Esophagus (tissue), 2 donors: ENCODE results near the gene PEAR1. TPM values are rescaled to one million over a fixed set of nuclear protein-coding genes. Genes with fewer than 3 reads are reported as not detected.

Experiments used
- H3K27ac ChIP-seq, 2 donors: one replicate each; pipeline ENCODE4 v1.5.1; 2013; ENCODE audit warnings: low read depth in 2 of 2, mild to moderate bottlenecking in 2 of 2, inconsistent platforms in 1 of 2, low read length in 1 of 2, moderate library complexity in 1 of 2
- H3K27me3 ChIP-seq, 2 donors: one replicate each; pipeline ENCODE4 v1.6.1; 2013; ENCODE audit warnings: low read length in 2 of 2, control low read depth in 1 of 2, mild to moderate bottlenecking in 1 of 2; ENCODE audit not compliant: insufficient read depth in 2 of 2, control insufficient read depth in 1 of 2
- H3K36me3 ChIP-seq, 2 donors: one replicate each; pipeline ENCODE4 v1.6.1; 2013; ENCODE audit warnings: low read length in 1 of 2; ENCODE audit not compliant: control insufficient read depth in 2 of 2, insufficient read depth in 2 of 2
- H3K4me1 ChIP-seq, 2 donors: one replicate each; pipeline ENCODE4 v1.6.1; 2013; ENCODE audit warnings: low read length in 1 of 2; ENCODE audit not compliant: control insufficient read depth in 2 of 2, insufficient read depth in 2 of 2
- H3K4me3 ChIP-seq, 2 donors: one replicate each; pipeline ENCODE4 v1.5.1; 2013; ENCODE audit warnings: low read length in 2 of 2, mild to moderate bottlenecking in 2 of 2, low read depth in 1 of 2, moderate library complexity in 1 of 2
- H3K9me3 ChIP-seq, 2 donors: one replicate each; pipeline ENCODE4 v1.6.1; 2013; ENCODE audit warnings: mild to moderate bottlenecking in 2 of 2, low read depth in 1 of 2, low read length in 1 of 2, moderate library complexity in 1 of 2; ENCODE audit not compliant: control insufficient read depth in 2 of 2, insufficient read depth in 1 of 2
- WGBS, 2 donors: extraction: QIAGEN DNeasy Blood & Tissue Kit; methylation state at CpG; one replicate each; pipeline ENCODE4 v1.1.7; 2013; 5-methylcytosine and 5-hydroxymethylcytosine counted together
- polyA plus RNA-seq, 2 donors: library from polyadenylated mRNA; stranded (reverse); fragments of 200-250 nt; gene quantifications; one replicate each; pipeline ENCODE4 v1.2.3, GENCODE V29; 2013
- donor health status: healthy with polysubstance abuse.
- donor health status: Bipolar disorder and iron deficiency.

PEAR1 gene
- polyA plus RNA-seq, 2 donors: 1.5 to 1.7 TPM

DNA sequence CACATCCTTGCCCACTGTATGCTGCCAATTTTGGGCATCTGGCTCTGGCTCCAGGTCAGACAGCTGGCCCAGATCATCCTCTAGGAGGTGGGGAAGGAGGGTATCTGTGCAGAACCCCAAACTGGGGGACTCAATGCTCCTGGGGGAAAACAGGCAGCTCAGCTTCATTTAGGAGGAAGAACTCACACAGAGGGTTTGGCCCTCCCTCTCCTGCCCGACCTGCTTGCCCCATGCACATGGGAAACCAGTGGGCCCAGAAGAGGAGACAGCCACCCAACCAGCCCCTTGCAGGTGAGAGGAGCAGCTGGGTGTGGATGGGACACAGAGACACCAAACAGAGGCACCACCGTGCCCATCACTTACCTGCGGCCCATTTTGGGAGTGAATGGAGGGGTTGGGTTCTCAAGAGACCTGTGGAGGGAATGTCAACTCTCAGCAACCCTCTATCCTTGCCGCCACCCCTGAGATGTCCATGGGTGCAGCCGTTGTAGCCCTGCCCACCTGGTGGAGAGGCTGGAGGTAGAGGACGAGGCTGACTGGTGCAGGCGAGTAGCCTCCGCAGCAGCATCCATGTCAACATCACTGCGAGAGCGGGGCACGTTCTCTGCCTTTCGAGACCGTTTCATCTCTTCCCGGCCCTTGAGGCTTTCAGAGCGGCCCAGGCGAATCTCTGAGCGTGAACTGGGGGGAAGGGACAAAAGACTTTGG is 54.5 kb downstream of the PEAR1 start:
- no peak overlapping the region for H3K27ac ChIP-seq
- peaks cover 11 to 56% of the 10 kb centered on the region in 2 donors for H3K36me3 ChIP-seq
- H3K4me1 ChIP-seq: peaks cover 0 to 4% of the 10 kb centered on the region in 2 donors
- 95 to 96% methylated on average over 17 of the region's 17 CpGs for WGBS, 2 donors
- no peaks in the 10 kb centered on the region for H3K27me3 ChIP-seq
- no peaks in the 10 kb centered on the region for H3K9me3 ChIP-seq
- H3K4me3 ChIP-seq: no peak overlapping the region

DNA sequence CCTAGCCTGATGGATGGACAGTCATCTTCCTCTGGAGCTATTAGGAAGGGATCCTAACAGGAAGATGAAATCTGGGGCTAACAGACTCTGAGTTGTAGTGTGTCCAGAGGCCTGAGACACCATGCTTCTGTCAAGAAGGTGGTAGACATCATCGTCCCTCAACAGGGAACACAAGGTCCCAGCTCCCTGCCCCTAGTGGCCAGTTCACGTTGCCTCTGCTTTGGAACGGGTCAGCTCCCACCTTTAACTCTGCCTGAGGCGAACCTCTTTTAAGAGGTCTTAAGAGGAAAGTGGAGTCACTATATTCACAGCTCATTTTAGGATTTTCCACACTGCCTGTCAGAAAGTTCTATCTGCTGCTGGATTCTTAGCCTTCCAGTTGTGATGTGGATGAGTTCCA is 55.2 kb downstream of the PEAR1 start:
- H3K27ac ChIP-seq: no peak overlapping the region
- H3K36me3 ChIP-seq: peaks cover 11 to 52% of the 10 kb centered on the region in 2 donors
- 75 to 81% methylated on average over 4 of the region's 4 CpGs for WGBS, 2 donors

DNA sequence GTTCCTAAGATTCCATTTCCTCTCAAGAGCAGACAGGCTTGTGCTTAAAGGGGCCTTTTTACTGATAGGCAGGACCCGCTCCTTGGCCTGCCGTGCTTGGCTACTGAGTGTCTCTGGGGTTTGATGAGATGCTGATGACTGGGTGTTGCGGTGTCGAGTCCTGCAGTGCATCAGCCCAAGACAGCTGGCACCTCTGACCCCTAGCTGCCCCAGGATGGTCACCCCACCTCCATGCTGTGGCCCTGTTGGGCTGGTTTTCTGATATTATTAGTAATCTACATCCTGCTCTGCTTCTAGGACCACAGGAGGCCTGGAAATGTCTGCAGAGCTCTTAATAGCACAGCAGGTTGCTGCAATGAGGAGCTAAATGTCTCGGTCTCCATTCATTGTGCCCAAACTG is 55.6 kb downstream of the PEAR1 start:
- no peak overlapping the region for H3K4me3 ChIP-seq
- H3K36me3 ChIP-seq: peaks cover 11 to 48% of the 10 kb centered on the region in 2 donors
- no peaks in the 10 kb centered on the region for H3K9me3 ChIP-seq
- 96 to 97% methylated on average over 5 of the region's 5 CpGs for WGBS, 2 donors
- no peaks in the 10 kb centered on the region for H3K27me3 ChIP-seq
- H3K27ac ChIP-seq: no peak overlapping the region
- peaks cover 0 to 4% of the 10 kb centered on the region in 2 donors for H3K4me1 ChIP-seq

More for the DNA sequence above, 55.2 kb downstream of the PEAR1 start:
- Histone ChIP-seq H3K4me1 (peaks cover 0 to 4% of the 10 kb centered on the region in 2 donors), H3K9me3 (no peaks in the 10 kb centered on the region), H3K27me3 (no peaks in the 10 kb centered on the region), H3K4me3 (no peak overlapping the region)

DNA sequence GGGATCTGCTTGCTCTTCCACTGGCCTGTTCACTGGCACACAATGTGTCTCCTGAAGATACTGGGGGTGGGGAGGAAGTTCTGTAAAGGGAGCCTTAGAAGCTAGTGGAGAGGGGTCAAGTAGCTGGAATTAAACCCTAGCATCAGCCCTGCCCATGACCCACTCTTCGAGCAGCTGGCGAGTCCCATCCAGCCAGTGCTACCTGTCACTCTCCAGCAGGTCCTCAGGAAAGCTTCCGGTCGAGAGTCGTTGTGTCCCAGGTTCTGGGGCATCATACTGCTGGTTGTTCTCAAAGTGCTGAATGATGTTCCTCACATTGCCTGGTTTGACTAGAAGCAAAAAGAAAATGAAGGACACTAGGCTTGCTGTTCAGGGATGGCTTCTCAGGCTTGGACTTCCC is 57.9 kb downstream of the PEAR1 start:
- 93 to 97% methylated on average over 5 of the region's 5 CpGs for WGBS, 2 donors
- no peaks in the 10 kb centered on the region for H3K27me3 ChIP-seq
- H3K27ac ChIP-seq: no peak overlapping the region
- H3K4me3 ChIP-seq: no peak overlapping the region
- H3K4me1 ChIP-seq: peaks cover 0 to 2% of the 10 kb centered on the region in 2 donors
- H3K36me3 ChIP-seq: peaks cover 12 to 39% of the 10 kb centered on the region in 2 donors
- H3K9me3 ChIP-seq: no peaks in the 10 kb centered on the region

DNA sequence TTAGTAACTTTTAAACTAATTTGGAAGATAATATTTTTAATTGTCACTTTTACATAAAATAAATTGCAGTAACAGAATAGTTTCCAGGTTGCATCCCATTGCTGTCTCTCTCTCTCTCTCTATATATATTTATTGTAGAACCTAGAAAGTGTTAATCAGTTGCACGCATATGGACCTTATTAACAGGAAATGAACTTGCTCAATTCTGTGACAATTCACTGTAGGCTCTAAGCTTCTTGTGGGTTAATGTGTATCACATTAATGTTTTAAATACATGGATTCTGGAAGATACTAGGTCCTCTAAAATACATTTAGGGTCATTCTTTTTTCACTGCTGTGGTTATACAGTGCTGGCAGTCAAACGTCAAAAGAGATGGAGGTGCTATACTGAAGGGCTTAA is 60.1 kb downstream of the PEAR1 start:
- WGBS, 2 donors: 87% methylated on average over 2 of the region's 2 CpGs
- Histone ChIP-seq H3K27me3 (no peaks in the 10 kb centered on the region), H3K4me1 (no peaks in the 10 kb centered on the region), H3K36me3 (peaks cover 9 to 38% of the 10 kb centered on the region in 2 donors), H3K9me3 (no peaks in the 10 kb centered on the region), H3K4me3 (no peak overlapping the region), H3K27ac (no peak overlapping the region)

DNA sequence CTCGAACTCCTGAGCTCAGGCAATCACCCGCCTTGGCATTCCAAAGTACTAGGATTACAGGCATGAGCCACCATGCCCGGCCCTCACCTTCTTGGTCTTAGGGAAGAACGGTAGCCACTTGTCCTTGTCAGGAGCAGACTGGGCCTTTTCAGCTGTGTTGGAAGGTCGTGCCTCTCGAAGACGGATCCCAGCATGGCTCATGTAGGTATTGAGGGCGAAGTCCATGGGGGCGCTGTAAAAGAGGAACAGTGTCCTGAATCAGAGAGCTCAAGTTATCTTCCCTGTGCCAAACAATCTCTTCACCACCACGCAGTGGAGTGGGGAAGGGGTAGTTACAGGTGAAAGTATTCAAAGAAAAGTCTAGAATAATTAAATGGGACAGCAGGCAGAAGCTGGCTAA is 62.8 kb downstream of the PEAR1 start:
- no peak overlapping the region for H3K27ac ChIP-seq
- H3K9me3 ChIP-seq: no peaks in the 10 kb centered on the region
- 91 to 92% methylated on average over 10 of the region's 10 CpGs for WGBS, 2 donors
- H3K27me3 ChIP-seq: no peaks in the 10 kb centered on the region
- no peaks in the 10 kb centered on the region for H3K4me1 ChIP-seq
- H3K36me3 ChIP-seq: peaks cover 23 to 42% of the 10 kb centered on the region in 2 donors
- H3K4me3 ChIP-seq: no peak overlapping the region

DNA sequence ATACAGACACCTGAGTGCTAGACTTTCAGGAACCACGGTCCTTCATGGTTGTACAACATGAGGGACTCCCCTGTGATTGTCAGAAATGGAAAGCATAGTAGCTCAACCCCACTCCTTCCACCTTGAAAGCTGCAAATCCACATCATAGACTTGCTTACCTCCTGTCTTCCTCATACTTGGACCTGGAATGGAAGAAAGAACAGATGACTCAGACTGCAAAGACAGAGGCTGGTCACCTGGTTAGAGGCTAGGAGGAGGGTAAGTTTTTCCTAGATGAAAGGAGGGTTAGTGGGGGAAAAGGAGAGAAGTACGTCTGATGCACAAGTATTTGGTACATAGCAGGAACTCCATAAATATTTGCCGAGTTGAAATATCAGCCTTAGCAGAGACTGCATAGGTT is 64.1 kb downstream of the PEAR1 start:
- WGBS, 2 donors: 90 to 96% methylated on average over 3 of the region's 3 CpGs
- H3K27ac ChIP-seq: no peak overlapping the region
- no peaks in the 10 kb centered on the region for H3K9me3 ChIP-seq
- H3K36me3 ChIP-seq: peaks cover 23 to 39% of the 10 kb centered on the region in 2 donors
- no peaks in the 10 kb centered on the region for H3K4me1 ChIP-seq
- H3K27me3 ChIP-seq: no peaks in the 10 kb centered on the region
- H3K4me3 ChIP-seq: no peak overlapping the region

DNA sequence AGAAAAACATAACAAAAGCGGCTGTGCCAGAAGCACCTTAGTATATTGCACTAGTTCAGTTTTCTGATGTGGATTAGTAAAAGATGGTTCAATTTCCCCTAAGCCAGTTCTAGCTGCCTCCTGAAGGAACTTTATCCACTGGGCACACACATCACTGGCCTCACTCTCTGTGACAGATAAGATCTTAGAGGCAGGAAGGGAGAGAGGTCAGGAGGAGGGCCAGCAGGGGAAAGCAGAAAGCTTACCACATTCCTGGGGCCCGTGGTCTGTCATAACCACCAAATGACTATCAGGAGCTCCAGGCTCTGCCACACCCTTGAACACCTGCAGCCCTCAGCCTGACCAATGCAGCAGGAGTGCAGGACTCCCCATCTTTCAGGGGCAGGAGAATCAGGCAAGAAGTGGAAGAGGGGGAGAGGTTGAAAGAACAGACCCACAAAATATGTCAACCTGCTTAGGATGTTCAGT is 64.8 kb downstream of the PEAR1 start:
- H3K36me3 ChIP-seq: peaks cover 23 to 40% of the 10 kb centered on the region in 2 donors
- H3K4me3 ChIP-seq: no peak overlapping the region
- 68 to 72% methylated on average over 2 of the region's 2 CpGs for WGBS, 2 donors
- no peaks in the 10 kb centered on the region for H3K4me1 ChIP-seq
- no peaks in the 10 kb centered on the region for H3K27me3 ChIP-seq
- no peaks in the 10 kb centered on the region for H3K9me3 ChIP-seq
- no peak overlapping the region for H3K27ac ChIP-seq

DNA sequence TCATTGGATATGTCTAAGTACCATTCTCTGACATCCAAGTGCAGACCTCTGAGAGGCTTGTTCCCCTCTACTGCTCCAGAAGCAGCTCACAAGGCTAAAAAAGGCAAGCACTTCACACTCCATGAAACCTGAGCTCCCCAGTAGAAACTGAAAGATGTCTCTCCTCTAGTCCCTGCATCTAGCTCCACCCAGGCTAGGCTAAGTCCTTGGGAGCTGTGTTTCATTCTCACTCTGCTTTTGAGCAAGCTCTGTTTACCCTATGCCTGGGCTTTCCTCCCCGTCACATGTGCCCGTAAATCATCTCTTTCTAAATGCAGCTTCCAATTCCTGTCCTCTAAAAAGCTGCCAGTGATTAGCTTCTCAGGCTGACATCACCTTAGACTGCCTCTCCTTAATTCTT is 65.9 kb downstream of the PEAR1 start:
- H3K27me3 ChIP-seq: no peaks in the 10 kb centered on the region
- 72 to 83% methylated on average over 2 of the region's 2 CpGs for WGBS, 2 donors
- no peaks in the 10 kb centered on the region for H3K4me1 ChIP-seq
- no peaks in the 10 kb centered on the region for H3K9me3 ChIP-seq
- no peak overlapping the region for H3K4me3 ChIP-seq
- peaks cover 23 to 43% of the 10 kb centered on the region in 2 donors for H3K36me3 ChIP-seq
- no peak overlapping the region for H3K27ac ChIP-seq

DNA sequence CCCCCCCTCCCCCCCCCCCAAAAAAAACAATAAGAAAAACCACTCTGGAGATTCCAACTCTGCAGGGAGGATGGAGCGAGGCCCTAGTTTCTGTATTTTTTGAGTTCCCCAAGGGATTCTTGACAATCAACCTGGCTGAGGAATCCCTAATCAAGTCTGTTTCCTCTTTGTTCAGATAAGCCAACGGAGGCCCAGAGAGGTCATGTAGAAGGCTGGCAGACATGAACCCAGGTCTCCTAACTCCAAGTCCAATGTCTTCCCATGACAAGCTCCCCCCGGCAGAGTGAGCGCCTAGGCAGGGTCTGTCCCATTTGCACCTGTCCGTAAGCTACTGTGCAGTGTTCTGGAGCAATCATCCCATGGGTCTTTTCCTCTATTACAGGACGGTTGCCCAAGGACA is 66.4 kb downstream of the PEAR1 start:
- Histone ChIP-seq H3K4me1 (no peaks in the 10 kb centered on the region), H3K9me3 (no peaks in the 10 kb centered on the region), H3K36me3 (peaks cover 23 to 41% of the 10 kb centered on the region in 2 donors), H3K27me3 (no peaks in the 10 kb centered on the region), H3K4me3 (no peak overlapping the region), H3K27ac (no peak overlapping the region)
- 93 to 98% methylated on average over 6 of the region's 6 CpGs for WGBS, 2 donors
